K562 (cell line): ENCODE results near the gene RAB3GAP1. TPM values are rescaled to one million over a fixed set of nuclear protein-coding genes. Genes with fewer than 3 reads are reported as not detected.

Source experiments
- PURB ChIP-seq: sonication (generic); formaldehyde crosslinking; IDR thresholded peaks from 2 replicates; pipeline ENCODE4 v1.9.0; 2021; ENCODE audit warnings: low read depth, mild to moderate bottlenecking, missing genetic modification reagents
- RFX5 ChIP-seq: IDR thresholded peaks from 2 replicates; pipeline ENCODE4 v1.6.1; 2011; ENCODE audit warnings: low read depth, mild to moderate bottlenecking, improper control_type of control experiment, low read length
- SAFB ChIP-seq: fragments of 200-400 bp; formaldehyde crosslinking; IDR thresholded peaks from 2 replicates; pipeline ENCODE4 v1.6.1; 2017; ENCODE audit warnings: low read depth, low read length, borderline replicate concordance
- ZNF551 ChIP-seq: fragments of 250-450 bp; sonication (Bioruptor Pico); IDR thresholded peaks from 2 replicates; pipeline ENCODE4 v1.5.0; 2021; ENCODE audit warnings: mild to moderate bottlenecking, moderate library complexity
- polyA plus RNA-seq, 8 experiments: library from polyadenylated mRNA; depleted of rRNA in 4 of 8; stranded (reverse) in 5 of 8; unstranded in 3 of 8; fragments of >200 nt; fragmentation: Nextera tagmentation in 2 of 8; fragmentation: Illumina TruSeq in 1 of 8; extraction: Ambion mirVana in 2 of 8; extraction: Trizol in 1 of 8; gene quantifications; 2 replicates each; pipeline versions ENCODE4 v1.2.1 to v1.2.3, GENCODE V29; 2011 to 2014; ENCODE audit warnings: inconsistent platforms in 1 of 8, missing spikeins in 1 of 8
- total RNA-seq, 7 experiments: library from RNA; depleted of rRNA in 6 of 7; stranded (reverse); fragments of >200 nt in 6 of 7; fragmentation: Illumina TruSeq in 2 of 7; extraction: Trizol in 2 of 7; gene quantifications; 2 replicates each; pipeline versions ENCODE4 v1.2.1 to v1.2.3, GENCODE V29; 2011 to 2021; ENCODE audit warnings: low replicate concordance in 1 of 7
- TF ChIP-seq, protein P1 (sequence below): sonication (generic); formaldehyde crosslinking; IDR thresholded peaks from 2 replicates; pipeline ENCODE4 v1.8.1; 2023; ENCODE audit warnings: missing genetic modification reagents, mild to moderate bottlenecking, borderline replicate concordance
- TF ChIP-seq, protein P2 (sequence below): fragments of 450-650 bp; formaldehyde crosslinking; IDR thresholded peaks from 2 replicates; pipeline ENCODE4 v1.4.0; 2020; ENCODE audit warnings: mild to moderate bottlenecking

RAB3GAP1 gene
- total and polyA plus RNA-seq, 9 of the 15 experiments (the other 6 are each of a cell fraction or from before 2014, with no cell fraction given): 15.5 to 48.6 (median 33.0) TPM

DNA sequence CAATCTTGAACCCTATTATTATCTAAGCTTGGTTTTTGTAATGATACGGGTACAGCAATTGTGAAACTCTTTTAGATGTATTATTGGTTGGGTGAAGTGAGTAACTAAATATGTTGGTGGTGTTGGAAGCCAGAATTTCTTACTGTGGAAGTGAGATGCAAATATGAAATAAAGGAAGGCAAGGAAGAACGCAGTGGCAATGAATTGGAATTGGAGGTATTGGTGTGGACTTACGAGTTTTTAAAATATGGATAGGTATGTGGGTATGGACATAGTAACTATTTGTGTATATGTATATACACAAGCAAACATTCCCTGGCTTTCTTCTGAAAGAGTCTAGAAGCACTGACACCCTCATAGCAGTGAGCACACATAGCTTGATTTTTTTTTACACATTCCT is 105.8 kb downstream of the RAB3GAP1 start (continued):
- TF ChIP-seq, protein P1, sequence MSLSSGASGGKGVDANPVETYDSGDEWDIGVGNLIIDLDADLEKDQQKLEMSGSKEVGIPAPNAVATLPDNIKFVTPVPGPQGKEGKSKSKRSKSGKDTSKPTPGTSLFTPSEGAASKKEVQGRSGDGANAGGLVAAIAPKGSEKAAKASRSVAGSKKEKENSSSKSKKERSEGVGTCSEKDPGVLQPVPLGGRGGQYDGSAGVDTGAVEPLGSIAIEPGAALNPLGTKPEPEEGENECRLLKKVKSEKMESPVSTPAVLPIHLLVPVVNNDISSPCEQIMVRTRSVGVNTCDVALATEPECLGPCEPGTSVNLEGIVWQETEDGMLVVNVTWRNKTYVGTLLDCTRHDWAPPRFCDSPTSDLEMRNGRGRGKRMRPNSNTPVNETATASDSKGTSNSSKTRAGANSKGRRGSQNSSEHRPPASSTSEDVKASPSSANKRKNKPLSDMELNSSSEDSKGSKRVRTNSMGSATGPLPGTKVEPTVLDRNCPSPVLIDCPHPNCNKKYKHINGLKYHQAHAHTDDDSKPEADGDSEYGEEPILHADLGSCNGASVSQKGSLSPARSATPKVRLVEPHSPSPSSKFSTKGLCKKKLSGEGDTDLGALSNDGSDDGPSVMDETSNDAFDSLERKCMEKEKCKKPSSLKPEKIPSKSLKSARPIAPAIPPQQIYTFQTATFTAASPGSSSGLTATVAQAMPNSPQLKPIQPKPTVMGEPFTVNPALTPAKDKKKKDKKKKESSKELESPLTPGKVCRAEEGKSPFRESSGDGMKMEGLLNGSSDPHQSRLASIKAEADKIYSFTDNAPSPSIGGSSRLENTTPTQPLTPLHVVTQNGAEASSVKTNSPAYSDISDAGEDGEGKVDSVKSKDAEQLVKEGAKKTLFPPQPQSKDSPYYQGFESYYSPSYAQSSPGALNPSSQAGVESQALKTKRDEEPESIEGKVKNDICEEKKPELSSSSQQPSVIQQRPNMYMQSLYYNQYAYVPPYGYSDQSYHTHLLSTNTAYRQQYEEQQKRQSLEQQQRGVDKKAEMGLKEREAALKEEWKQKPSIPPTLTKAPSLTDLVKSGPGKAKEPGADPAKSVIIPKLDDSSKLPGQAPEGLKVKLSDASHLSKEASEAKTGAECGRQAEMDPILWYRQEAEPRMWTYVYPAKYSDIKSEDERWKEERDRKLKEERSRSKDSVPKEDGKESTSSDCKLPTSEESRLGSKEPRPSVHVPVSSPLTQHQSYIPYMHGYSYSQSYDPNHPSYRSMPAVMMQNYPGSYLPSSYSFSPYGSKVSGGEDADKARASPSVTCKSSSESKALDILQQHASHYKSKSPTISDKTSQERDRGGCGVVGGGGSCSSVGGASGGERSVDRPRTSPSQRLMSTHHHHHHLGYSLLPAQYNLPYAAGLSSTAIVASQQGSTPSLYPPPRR: no peak
- TF ChIP-seq ZNF551 (CRISPR knock-in tag) (no peak), RFX5 (no peak), SAFB (no peak), PURB (CRISPR knock-in tag) (no peak)
- TF ChIP-seq, protein P2, sequence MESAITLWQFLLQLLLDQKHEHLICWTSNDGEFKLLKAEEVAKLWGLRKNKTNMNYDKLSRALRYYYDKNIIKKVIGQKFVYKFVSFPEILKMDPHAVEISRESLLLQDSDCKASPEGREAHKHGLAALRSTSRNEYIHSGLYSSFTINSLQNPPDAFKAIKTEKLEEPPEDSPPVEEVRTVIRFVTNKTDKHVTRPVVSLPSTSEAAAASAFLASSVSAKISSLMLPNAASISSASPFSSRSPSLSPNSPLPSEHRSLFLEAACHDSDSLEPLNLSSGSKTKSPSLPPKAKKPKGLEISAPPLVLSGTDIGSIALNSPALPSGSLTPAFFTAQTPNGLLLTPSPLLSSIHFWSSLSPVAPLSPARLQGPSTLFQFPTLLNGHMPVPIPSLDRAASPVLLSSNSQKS (CRISPR knock-in tag): no peak
